Adipose tissue (tissue), 3 donors: ENCODE results near the gene CSNK1G1. TPM values are rescaled to one million over a fixed set of nuclear protein-coding genes. Genes with fewer than 3 reads are reported as not detected.

Experiments used
- H3K27ac ChIP-seq: one replicate; pipeline ENCODE4 v1.5.1; 2013; ENCODE audit warnings: low read depth, low read length
- WGBS, 3 donors: extraction: QIAGEN DNeasy Blood & Tissue Kit; methylation state at CpG; one replicate each; pipeline ENCODE4 v1.1.7; 2013; 5-methylcytosine and 5-hydroxymethylcytosine counted together
- polyA plus RNA-seq, 3 donors: library from polyadenylated mRNA; stranded (reverse); fragments of 200-250 nt; gene quantifications; one replicate each; pipeline ENCODE4 v1.2.3, GENCODE V29; 2013
- donor health status: healthy with polysubstance abuse.
- donor health status: Bipolar disorder and iron deficiency.
- donor health status: healthy.

The CSNK1G1 gene
- polyA plus RNA-seq, 3 donors = 2.3 to 4.8 (median 2.9) TPM

DNA sequence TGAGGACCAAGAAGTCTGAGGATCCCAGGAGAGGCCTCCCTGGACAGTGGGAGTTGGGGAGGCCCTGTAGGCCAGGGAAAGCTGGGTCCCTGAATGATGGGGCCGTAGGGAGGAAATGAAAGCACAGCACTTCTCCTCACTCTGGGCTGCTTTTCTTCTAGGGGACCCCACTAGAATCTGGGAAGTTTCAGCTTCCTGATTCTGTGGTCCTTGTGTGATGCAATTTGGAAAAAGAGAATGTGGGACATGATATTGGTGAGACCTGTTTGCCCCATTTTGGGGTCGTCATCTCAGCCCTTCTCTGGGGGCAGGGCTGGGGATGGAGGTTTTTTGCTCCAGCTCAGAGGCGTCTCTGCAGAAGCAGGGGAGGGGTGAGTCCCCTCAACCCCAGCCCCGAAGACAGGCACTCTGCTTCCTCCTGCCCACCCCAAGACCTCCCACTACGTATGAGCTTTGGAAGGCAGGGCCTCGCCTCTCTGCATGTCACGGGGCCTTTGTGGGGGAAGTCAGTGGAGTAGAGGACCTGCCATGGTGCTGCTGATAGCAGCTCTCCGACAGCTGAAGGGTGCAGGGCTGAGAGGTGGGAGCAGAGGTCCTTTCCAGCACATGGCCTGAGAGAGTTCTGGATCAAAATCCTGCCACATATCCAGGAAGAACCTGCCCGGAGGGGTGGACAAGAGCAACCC is 205.9 kb downstream of the CSNK1G1 start:
- WGBS, 3 donors = 56 to 79% (median 60%) methylated on average over 9 of the region's 9 CpGs
- H3K27ac ChIP-seq = no peak overlapping the region

DNA sequence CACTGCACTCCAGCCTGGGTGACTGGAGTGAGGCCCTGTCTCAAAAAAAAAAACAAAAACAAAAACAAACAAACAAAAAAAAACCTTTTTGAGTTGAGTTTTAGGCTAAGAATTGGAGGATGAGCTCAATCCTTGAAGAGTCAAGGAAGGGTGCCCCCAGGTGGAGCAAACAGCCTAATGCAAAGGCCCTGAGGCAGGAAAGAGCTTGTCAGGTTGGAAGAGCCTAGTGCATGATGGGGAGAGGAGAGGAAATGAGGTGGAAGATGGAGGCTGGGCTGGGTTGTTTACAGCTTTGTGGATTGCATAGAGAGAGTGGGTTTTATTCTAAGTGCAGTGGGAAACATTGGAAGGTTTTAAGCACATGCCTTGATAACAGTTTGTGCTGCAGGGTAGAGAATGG is 206.5 kb downstream of the CSNK1G1 start:
- H3K27ac ChIP-seq = no peak overlapping the region

DNA sequence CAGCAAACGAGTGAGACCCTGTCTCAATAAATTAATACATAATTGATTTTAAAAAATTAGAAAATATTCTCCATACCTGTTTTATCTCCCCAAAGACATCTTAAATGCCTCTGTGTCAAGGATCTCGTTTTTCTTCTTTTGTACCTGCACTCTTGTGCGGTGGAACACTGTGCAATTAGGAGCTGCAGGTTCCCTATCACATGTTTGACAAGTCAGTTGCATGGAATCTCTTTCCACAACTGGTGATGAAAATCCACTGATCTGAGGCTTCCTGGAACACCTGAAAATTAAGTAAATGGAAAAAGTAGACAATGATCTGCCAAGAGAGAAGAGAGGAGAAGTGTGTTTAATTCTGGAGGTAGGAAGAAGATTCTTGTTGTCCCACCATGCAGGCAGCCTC is 207.4 kb downstream of the CSNK1G1 start:
- H3K27ac ChIP-seq = no peak overlapping the region
- WGBS, 3 donors = 80 to 90% (median 86%) methylated on average over 3 of the region's 3 CpGs

DNA sequence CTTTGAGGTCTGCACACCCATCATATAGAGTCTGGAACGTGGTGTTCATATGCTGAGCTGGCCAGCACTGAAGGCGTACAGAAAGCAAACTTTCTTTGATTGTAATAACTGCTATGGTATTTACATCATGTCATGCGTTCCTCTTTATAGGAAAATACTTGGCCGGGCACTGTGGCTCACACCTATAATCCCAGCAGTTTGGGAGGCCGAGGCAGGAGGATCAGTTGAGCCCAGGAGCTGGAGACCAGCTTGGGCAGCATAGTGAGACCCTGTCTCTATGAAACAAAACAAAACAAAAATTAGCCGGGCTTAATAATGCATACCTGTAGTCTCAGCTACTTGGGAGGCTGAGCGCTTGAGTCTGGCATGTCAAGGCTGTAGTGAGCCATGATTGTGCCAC is 207.8 kb downstream of the CSNK1G1 start:
- WGBS, 3 donors = 82 to 90% (median 83%) methylated on average over 7 of the region's 7 CpGs
- no peak overlapping the region for H3K27ac ChIP-seq

DNA sequence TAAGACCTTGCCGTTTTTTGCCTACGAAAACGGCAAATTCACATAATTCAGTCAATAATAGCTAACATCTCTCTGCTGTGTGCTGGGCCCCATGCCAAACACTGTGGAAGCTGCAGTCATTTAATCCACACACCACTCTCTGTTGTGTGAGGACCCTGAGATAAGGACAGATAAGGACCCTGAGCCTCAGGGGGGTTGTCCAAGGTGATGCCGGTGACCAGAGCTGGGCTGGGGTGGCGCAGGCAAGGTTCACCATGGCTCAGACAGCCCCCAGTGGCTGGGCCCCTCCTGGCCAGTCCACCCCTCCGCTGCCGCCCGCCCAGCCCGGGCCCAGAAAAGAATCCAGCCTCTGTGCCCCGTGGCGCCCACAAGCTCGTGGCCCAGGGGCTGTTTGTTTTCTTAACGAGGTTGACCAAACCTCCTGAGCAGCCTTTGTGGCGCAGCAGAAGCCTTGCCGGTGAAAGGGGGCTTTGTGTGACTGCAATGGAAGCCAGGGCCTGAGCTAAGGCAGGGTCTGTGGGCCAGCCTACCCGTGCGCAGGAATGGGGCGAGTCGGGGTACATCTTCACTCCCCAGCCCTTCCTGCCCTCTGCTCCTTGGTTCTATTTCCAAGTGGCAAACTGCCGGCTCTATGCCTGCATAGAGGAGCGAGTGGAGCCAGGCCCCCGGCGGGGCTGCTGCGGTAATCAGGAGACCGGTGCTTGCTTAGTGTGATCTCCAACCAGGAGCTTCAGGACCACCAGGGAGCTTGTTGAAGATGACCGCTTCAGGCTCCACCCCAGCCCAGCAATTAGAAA is 208.9 kb downstream of the CSNK1G1 start:
- H3K27ac ChIP-seq = no peak overlapping the region
- 67 to 90% (median 86%) methylated on average over 26 of the region's 26 CpGs for WGBS, 3 donors

DNA sequence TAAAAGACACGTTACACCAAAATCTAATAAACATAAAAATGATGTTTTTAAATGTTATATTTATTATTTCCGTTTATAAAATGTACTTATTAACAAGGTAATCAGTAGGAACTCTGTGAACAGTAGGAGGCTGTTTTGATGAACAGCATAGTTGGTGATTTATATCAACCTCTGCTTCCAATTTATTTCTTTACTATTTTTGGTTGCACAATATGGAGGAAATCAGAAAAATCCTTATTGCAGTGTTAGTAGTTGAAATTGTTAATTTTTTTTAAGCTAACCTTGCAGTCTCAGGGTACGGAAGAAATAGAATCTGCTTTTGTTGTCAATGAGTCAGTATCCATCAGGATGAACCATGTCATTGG is 209.5 kb downstream of the CSNK1G1 start:
- H3K27ac ChIP-seq = no peak overlapping the region
- WGBS, 3 donors = 82 to 93% (median 93%) methylated on average over 3 of the region's 3 CpGs

DNA sequence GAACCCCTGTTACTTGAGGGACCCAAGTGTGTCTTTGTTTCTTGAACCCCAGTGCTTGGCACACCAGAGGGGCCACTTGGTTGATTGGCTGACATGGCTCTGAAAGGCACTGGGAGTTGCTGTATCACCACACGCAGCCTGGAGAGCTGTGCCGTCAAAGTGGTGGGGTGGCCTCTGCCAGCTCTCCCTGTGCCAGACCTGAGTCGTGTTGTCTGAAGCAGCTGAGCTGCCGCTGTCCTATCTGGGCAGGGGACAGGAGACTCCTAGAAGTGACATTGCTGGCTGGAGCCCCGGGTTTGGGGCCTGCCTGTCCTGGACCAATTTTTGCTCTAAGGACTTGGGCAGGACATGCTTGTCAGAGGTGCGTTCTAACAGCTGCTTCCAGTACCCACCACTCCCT is 209.9 kb downstream of the CSNK1G1 start:
- 72 to 89% (median 77%) methylated on average over 6 of the region's 6 CpGs for WGBS, 3 donors
- H3K27ac ChIP-seq = no peak overlapping the region

DNA sequence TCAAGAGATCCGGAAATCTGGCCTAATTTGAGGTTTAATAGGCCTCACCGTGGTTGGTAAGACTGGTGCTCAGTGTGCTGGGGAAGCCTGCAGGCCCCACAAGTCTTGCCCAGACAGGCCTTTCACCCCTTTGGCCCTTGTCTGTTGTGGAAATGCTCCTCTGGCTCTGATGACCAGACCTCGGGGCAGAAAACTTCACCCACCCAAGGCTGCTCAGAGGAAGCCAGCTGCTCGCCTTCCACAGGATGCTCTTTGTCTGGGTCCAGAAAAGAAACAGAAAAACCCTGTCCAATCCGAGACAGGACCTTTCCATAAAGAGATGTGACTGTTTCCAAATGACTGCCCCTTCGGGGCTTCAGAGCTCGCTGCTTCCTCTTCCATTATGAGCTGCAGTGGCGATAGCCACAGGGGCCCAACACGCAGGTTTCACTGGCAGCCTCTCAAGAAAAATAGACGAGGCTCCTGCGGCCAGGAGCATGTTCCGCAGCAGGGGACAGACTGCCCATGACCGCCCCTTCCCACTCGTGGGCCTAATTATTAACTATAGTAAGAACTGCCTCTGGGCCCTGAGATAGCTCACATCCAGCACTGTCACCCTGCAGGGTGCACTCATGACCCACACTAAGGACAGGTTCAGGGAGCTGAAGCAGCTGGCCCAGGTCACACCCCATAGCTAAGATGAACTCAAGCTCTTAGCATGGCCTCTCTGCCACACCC is 211.2 kb downstream of the CSNK1G1 start:
- 74 to 85% (median 81%) methylated on average over 14 of the region's 14 CpGs for WGBS, 3 donors
- no peak overlapping the region for H3K27ac ChIP-seq

DNA sequence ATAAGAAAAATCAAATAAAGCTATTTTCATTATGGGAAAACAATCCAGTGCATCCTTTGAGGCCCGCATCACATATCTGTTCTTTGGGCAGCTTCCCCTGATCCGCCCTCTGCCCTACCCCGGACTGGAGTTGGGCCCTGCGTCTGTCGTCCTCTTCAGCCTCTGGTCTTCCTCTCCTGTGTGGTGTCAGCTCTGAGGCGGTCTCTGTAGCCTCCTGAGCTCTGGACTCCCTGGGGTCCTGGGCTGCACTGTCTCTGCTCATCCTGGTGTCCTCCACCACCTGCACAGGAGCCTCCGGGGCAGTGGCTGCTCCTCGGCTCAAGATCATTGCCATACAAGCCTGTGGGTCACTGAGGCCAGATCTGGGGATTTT is 211.8 kb downstream of the CSNK1G1 start:
- no peak overlapping the region for H3K27ac ChIP-seq
- 74 to 88% (median 83%) methylated on average over 8 of the region's 8 CpGs for WGBS, 3 donors

DNA sequence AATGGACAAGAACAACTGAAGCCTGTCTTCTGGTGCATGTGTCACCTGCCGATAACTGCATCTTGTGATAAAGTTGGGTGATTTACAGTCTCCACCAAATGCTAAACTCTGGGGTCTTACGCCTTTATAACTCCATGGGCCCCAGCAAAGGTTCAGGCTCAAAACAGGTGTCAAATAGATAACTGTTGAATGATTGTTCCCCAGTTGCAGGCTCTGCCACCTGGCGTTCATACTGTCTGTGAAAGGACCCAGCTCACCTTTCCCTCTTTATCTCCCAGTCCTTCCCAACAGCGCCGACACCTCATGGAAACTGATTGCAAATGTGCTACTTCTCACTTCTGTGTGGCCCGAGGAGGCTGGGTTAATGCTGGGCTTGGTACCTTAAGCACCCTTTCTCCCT is 212.7 kb downstream of the CSNK1G1 start:
- H3K27ac ChIP-seq = no peak overlapping the region
- 79 to 90% (median 88%) methylated on average over 6 of the region's 6 CpGs for WGBS, 3 donors

DNA sequence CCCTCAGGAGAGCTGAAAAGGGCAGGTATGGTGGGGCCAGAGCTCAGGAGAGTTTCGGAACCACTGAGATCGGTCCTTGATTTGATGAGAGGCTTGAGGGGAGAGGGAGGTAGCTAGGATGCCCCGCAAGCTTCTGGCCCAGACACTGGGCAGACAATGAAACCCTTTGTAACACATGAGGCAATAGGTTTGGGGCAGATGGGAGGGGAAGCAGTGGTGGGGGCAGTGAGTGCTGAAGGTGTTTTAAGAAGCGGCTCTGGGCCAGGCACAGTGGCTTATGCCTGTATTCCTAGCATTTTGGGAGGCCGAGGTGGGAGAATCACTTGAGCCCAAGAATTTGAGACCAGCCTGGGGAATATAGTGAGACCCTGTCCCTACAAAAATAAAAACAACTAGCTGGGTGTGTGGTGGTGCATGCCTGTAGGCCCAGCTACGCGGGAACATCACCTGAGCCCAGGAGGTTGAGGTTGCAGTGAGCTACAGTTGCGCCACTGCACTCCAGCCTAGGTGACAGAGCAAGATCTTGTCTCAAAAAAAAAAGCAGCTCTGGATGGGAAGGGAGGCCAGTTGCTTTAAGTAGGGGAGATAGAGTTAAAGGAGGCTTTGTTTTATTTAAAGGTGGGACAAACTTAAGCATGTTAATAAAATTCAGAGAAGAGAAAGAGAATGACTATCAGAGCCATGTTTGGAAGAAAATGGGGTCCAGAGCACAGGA is 214.0 kb downstream of the CSNK1G1 start:
- H3K27ac ChIP-seq = no peak overlapping the region
- WGBS, 3 donors = 96 to 98% (median 96%) methylated on average over 8 of the region's 8 CpGs

DNA sequence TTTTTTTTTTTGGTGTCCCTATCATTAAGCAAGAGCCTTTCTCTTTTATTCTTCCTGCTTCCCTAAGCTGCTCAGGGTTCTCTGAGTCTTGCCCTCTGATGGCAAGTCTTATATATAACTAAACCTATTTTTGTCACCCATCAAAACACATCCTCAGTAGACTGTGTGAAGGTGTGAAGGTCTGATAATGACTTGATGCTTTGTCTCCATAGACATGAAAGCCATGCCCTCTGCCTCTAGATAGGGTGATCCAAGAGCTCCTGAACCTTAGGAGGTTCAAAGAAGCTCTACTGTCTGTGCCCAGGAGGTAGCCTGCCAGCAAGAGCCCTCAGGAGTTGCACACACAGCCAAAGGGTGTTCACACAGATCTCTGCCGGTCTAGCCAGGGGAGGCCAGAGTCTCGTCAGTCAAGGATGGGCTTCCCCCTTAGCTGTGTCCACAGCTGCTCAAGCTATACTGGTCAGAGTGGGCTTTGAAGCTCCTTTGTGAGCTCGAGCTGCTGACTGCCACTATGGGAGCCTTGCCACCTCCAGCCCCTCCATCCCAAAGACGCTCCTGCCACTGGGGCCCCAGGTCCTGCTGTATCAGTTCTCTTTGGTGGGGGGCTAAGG is 217.5 kb downstream of the CSNK1G1 start:
- 85 to 95% (median 94%) methylated on average over 4 of the region's 4 CpGs for WGBS, 3 donors
- no peak overlapping the region for H3K27ac ChIP-seq

DNA sequence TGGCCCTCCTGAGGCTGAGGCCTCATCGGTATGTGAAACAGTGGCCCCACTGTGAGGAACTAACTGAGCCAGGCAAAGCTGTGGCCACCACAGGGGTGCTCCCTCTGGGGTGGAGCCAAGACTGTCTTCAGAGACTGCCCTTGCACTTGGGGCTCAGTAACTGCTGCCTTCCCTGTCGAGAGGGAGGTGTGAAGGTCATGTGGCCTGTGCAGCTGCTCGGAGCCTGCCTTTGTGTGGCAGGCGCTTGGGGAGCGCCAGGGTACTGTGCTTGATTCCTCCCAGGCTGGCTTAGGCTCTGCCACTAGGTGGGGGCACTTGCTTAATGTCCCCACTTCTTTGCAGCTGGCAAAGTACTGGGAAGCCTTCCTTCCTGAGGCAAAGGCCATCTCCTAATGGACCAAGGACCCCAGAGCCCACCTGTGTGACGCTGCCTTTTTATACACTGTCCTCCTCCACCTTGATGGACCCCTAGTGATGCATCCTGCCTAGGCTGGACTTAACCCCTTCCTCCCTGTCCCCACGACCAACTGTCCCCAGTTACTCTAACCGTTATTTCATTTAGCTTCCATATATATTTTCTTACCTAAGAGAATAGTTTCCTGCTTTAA is 218.6 kb downstream of the CSNK1G1 start:
- WGBS, 3 donors = 61 to 75% (median 72%) methylated on average over 7 to 8 of the region's 8 CpGs
- H3K27ac ChIP-seq = no peak overlapping the region

DNA sequence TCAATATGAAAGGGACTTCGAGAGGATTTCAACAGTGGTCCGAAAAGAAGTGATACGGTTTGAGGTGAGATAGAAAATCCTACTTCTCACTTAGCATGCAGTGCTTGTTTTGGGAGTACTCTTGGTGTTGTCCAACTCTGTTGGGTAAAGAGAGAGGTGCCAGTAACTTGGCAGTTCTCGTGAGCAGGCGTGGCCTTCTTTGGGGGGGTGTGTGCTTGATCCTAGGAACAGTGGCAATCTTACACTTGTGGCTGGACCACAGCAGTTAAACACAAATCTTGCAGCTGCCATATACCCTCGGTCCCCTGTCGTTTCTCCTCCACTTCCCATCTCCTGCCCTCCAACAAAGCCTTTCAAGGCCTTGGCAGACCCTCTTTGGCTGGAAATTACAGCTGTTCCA is 219.6 kb downstream of the CSNK1G1 start:
- no peak overlapping the region for H3K27ac ChIP-seq
- WGBS, 3 donors = 91 to 95% (median 92%) methylated on average over 7 of the region's 7 CpGs

DNA sequence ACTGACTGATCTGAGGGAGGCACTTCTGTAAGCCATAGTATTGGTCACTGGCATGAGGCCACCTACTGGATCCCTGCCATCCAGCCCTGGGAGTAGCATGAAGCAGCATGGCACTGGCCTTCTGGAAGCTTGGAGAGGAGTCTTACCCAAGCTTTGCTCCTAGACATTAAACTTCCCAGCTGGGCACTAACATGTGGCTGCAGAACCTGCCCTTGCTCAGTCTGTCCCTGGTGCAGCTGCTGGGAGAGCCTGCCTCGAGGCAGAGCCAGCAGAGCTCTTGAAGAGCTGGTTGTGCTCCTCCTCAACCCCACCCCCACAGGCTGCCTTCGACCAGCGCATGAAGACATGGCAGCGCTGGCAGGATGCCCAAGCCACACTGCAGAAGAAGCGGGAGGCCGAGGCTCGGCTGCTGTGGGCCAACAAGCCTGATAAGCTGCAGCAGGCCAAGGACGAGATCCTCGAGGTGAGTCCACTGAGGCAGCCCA is 221.6 kb downstream of the CSNK1G1 start:
- no peak overlapping the region for H3K27ac ChIP-seq
- 54 to 66% (median 57%) methylated on average over 9 of the region's 9 CpGs for WGBS, 3 donors

DNA sequence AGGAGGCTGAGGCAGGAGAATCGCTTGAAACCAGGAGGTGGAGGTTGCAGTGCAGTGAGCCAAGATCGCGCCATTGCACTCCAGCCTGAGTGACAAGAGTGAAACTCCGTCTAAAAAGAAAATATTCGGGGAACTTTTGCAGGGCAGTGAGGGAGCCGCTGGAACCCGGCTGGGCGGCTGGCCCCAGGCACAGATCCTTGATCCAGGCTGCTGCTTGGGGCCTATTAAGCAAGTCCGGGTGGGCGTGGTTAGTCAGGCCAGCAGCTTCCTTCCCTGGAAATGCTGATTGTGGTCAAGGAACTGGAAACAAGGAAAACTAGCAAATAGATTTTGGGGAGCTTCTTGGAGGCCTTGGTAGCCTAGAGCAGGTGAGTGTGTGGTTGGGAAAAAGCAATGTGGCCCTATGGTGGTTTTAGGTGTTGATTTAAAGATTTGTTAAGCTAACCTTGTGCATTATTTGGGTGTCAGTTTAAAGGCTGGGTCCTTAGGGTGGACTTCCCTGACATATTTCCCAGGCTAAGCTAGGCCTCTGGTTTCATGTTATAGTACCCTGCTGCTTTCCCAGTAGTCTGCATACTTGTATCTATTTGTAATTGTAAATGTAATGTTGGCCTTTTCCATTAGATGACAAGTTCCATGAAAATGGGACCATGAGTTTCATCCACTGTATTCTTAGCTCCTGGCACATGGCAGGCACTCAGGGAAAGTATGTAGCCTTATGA is 222.2 kb downstream of the CSNK1G1 start:
- no peak overlapping the region for H3K27ac ChIP-seq
- WGBS, 3 donors = 77 to 94% (median 84%) methylated on average over 10 of the region's 10 CpGs

DNA sequence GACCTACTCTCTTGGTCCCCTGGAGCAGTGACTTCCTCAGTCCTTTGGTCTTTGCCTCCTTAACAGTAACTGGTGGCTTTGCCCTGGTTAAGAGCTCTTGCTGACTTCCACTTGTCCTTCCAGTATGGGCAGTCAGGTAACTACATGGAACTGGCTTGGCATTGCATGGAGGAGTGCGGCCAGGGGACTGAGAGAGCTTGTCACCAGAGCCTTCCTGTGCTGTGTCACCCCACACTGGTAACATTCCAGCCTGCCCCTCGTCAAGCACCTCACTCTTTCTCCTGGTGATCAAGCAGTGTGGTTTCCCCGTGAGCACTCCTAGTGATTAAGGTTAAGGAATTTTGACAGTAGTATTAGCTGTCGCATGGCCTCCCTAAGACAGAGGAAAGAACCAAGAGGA is 223.8 kb downstream of the CSNK1G1 start:
- whole genome bisulfite sequencing, 3 donors = 94 to 96% (median 95%) methylated on average over 4 of the region's 4 CpGs
- no peak overlapping the region for H3K27ac ChIP-seq
